Adipocyte (in vitro differentiated cells): ENCODE data around the gene NDUFV3.
"Not testable (repeated sequence)": the region's sequence is repeated elsewhere in the genome, so short reads cannot be mapped to it uniquely, and the experiment has no call there.

ENCODE experiments used
- DNase-seq: peaks from one replicate; pipeline ENCODE4 v3.0.0-alpha.2; 2015; ENCODE audit warnings: low read depth
- H3K27me3 ChIP-seq: replicated peaks from 2 replicates; pipeline ENCODE4 v1.7.0; 2013; ENCODE audit warnings: mild to moderate bottlenecking, low read length, moderate library complexity; ENCODE audit not compliant: control insufficient read depth, insufficient read depth
- H3K36me3 ChIP-seq: 2 replicates; pipeline ENCODE4 v1.7.0; 2013; ENCODE audit warnings: low read length, mild to moderate bottlenecking, moderate library complexity; ENCODE audit not compliant: control insufficient read depth, insufficient read depth, severe bottlenecking
- H3K4me1 ChIP-seq: 2 replicates; pipeline ENCODE4 v1.7.0; 2013; ENCODE audit warnings: mild to moderate bottlenecking, low read length, moderate library complexity; ENCODE audit not compliant: control insufficient read depth, insufficient read depth
- H3K4me3 ChIP-seq: 2 replicates; pipeline ENCODE4 v1.7.0; 2013; ENCODE audit warnings: mild to moderate bottlenecking, low read length, moderate library complexity
- H3K9ac ChIP-seq: 2 replicates; pipeline ENCODE4 v1.7.0; 2013; ENCODE audit warnings: mild to moderate bottlenecking, low read length, moderate library complexity
- H3K9me3 ChIP-seq: 2 replicates; pipeline ENCODE4 v1.7.0; 2013; ENCODE audit warnings: mild to moderate bottlenecking, low read length, moderate library complexity; ENCODE audit not compliant: control insufficient read depth

Gene NDUFV3

GRCh38 chr21:42906233-42906632, 13.1 kb downstream of the NDUFV3 start:
- Histone ChIP-seq H3K4me1 (peaks cover 2% of the 10 kb centered on the region), H3K9me3 (no peaks in the 10 kb centered on the region), H3K27me3 (no peaks in the 10 kb centered on the region), H3K36me3 (peaks cover 85% of the 10 kb centered on the region), H3K9ac (no peak overlapping the region), H3K4me3 (no peak overlapping the region)
- DNase-seq = no peak

DNA sequence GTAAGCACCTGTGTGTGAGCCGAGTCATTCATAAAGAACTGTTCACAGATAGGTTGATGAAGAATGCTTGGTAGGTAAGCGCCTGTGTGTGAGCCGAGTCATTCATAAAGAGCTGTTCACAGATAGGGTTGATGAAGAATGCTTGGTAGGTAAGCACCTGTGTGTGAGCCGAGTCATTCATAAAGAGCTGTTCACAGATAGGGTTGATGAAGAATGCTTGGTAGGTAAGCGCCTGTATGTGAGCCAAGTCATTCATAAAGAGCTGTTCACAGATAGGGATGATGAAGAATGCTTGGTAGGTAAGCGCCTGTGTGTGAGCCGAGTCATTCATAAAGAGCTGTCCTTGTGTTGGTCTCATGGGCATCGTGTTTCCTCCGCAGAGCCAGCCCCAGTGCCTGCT, 15.4 kb downstream of the NDUFV3 start:
- H3K4me3 ChIP-seq, H3K9me3 ChIP-seq, H3K4me1 ChIP-seq, DNase-seq, H3K9ac ChIP-seq, H3K27me3 ChIP-seq: not testable (repeated sequence)
- peaks cover 80% of the 10 kb centered on the region for H3K36me3 ChIP-seq

DNA sequence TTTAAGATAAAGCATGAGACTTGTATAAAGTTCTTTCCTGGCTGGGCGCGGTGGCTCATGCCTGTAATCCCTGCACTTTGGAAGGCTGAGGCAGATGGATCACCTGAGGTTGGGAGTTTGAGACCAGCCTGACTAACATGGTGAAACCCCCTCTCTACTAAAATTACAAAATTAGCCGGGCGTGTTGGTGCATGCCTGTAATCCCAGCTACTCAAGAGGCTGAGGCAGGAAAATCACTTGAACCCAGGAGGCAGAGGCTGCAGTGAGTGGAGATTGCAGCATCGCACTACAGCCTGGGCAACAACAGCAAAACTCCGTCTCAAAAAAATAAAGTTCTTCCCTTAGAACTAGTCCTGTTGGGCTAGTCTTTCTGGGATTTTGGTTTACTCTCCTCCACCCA, 18.8 kb downstream of the NDUFV3 start:
- not testable (repeated sequence) for H3K4me1 ChIP-seq, DNase-seq, H3K9ac ChIP-seq, H3K27me3 ChIP-seq, H3K9me3 ChIP-seq, H3K4me3 ChIP-seq
- peaks cover 53% of the 10 kb centered on the region for H3K36me3 ChIP-seq

DNA sequence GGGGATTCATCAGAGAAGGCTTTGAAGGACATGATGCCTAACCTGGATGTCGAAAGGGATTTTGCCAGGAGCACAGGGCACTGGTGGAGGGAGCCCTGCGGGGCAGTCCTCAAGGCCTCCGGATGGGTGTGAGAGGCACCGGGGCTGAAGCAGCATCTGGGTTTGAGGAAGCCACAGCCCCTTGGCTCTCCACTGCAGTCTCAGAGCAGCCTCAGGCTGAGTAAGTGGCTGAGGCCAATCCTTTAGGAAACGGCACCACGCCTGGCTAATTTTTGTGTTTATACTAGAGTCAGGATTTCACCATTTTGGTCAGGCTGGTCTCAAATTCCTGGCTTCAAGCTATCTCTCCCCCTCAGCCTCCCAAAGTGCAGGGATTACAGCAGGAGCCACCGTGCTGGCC, 20.4 kb downstream of the NDUFV3 start:
- Histone ChIP-seq H3K36me3 (peaks cover 38% of the 10 kb centered on the region), H3K4me1 (peaks cover 3% of the 10 kb centered on the region), H3K9me3 (no peaks in the 10 kb centered on the region), H3K27me3 (no peaks in the 10 kb centered on the region), H3K9ac (no peak overlapping the region), H3K4me3 (no peak overlapping the region)
- DNase-seq = peak; percentile 42

DNA sequence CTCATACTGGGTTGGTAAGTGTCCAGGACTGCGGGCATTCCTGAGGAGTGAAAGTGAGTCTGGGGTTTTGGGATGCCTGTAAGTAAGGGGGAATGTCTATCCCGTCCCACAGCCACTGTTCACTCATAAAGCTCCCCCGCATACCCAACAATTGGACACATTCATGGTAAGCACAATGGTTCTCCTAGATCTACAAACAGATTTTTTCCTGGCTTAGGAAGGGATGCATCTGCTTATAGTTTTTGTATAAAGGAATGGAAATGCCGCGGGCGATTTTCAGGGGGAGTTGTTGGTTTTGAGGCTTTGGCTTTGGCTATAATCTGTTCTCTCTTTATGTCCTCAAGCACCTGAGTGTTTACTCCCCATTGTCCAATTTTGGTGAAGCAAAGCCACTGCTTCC, 25.2 kb downstream of the NDUFV3 start:
- H3K36me3 ChIP-seq = no peaks in the 10 kb centered on the region
- H3K9ac ChIP-seq = no peak overlapping the region
- peaks cover 3% of the 10 kb centered on the region for H3K4me1 ChIP-seq
- no peaks in the 10 kb centered on the region for H3K9me3 ChIP-seq
- H3K27me3 ChIP-seq = no peaks in the 10 kb centered on the region
- no peak for DNase-seq
- H3K4me3 ChIP-seq = no peak overlapping the region

DNA sequence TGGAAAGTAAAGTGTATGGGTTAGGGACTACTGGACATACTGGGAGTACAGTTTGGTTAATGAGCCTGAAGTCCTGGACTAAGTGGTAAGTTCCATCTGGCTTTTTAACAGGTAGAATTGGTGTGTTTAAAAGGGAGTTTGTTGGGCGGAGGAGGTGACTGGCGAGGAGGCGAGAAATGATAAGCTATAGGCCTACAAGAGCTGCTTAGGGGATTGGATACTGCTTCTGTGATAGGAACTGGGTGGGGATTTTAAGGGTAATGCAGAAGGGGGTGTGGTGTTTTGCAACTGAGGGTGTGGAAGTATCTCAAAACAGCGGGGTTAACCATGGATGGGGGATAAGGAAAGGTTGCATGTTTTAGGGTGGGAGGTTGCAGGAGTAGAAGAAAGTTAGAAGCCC, 28.8 kb downstream of the NDUFV3 start:
- no peaks in the 10 kb centered on the region for H3K27me3 ChIP-seq

DNA sequence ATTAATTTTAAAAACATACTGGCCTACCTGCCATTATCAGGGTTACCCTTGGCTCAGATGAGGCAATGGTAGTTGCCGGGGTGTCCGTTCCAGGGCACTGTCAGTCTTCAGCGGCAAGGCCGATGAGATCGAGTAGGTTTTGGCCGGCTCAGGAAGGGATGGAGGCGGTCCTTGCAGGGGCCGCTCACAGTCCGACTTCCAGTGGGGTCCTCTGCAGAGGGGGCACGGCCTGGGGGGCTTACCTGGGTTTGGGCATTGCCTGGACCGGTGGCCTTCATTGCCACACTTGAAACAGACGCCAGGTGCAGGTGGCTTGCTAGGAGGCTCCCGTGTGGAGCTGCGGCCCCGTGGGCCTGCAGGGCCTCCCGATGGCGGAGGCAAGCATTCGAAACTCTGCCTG, 29.8 kb downstream of the NDUFV3 start:
- Histone ChIP-seq H3K36me3 (no peaks in the 10 kb centered on the region), H3K27me3 (no peaks in the 10 kb centered on the region), H3K9ac (no peak overlapping the region), H3K4me1 (peaks cover 4% of the 10 kb centered on the region), H3K4me3 (no peak overlapping the region), H3K9me3 (no peaks in the 10 kb centered on the region)
- DNase-seq = no peak

More for the DNA sequence above, 28.8 kb downstream of the NDUFV3 start:
- Histone ChIP-seq H3K9ac (no peak overlapping the region), H3K4me3 (no peak overlapping the region), H3K9me3 (no peaks in the 10 kb centered on the region), H3K36me3 (no peaks in the 10 kb centered on the region), H3K4me1 (peaks cover 4% of the 10 kb centered on the region)
- DNase-seq = no peak

DNA sequence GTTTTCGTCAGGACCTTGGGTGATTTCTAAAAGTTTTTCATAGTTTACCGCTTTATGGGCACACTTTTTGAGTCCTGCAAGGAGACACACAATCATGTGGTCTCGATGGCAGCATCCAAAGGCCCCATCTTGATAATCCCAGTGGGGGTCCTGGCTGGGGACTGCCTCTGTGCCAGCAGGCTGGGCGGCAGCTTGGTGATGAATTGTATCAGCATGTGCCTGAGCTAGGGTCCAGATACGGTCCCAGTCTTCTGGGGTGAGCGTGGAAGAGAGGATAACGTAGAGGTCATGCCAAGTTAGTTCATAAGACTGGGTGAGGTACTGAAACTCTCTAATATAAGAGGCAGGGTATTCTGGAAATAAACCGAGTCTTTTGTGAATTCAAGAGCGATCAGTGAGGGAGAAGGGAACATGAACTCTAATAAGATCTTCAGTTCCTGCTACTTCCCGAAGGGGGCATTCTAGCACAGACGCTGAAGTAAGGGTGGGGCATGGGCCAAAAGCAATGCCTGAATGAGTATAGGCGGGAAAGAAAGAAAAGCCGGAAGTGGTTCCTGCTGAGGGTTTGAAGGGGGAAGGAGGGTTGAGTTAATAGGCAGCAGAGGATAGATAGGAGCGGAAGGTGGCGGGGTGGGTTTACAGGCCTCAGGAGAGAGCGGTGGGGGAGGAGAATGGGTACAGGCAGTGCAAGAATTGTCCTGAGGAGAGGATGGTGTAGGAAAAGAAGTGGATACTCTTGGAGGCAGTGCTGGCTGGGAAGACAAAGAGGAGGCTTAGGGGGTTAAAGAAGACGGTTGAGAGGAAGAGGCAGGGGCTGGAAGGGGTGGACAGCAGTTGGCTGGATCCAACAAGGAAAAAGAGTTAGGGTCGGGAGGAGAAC, 30.7 kb downstream of the NDUFV3 start:
- peak; percentile 93 for DNase-seq
- peak overlapping the region; percentile 60 for H3K9ac ChIP-seq
- H3K4me1 ChIP-seq = peaks cover 4% of the 10 kb centered on the region
- peak overlapping the region; percentile 15 for H3K4me3 ChIP-seq
- H3K36me3 ChIP-seq = no peaks in the 10 kb centered on the region
- no peaks in the 10 kb centered on the region for H3K27me3 ChIP-seq
- H3K9me3 ChIP-seq = no peaks in the 10 kb centered on the region

- Histone ChIP-seq H3K27me3 (no peaks in the 10 kb centered on the region), H3K36me3 (no peaks in the 10 kb centered on the region), H3K4me3 (no peak overlapping the region), H3K9me3 (no peaks in the 10 kb centered on the region), H3K4me1 (peaks cover 4% of the 10 kb centered on the region), H3K9ac (peak overlapping the region; percentile 60)
- DNase-seq = no peak
Observed at GRCh38 chr21:42924433-42924751, 31.3 kb downstream of the NDUFV3 start.

- no peak within 1 kb of the TSS for H3K9ac ChIP-seq
- H3K4me3 ChIP-seq = no peak within 1 kb of the TSS
- no peaks in the 10 kb centered on the region for H3K27me3 ChIP-seq
- H3K4me1 ChIP-seq = peaks cover 4% of the 10 kb centered on the region
- no peaks in the 10 kb centered on the region for H3K36me3 ChIP-seq
- DNase-seq = no peak
- no peaks in the 10 kb centered on the region for H3K9me3 ChIP-seq
Observed at GRCh38 chr21:42925114-42925926, 32.2 kb downstream of the NDUFV3 start, which contains the start of gene ERVH48-1. Gene ERVH48-1, minus strand, starts transcription at chr21:42925630. Its CDS starts 6,624 bp downstream, at chr21:42919006.

- H3K36me3 ChIP-seq, H3K27me3 ChIP-seq, DNase-seq, H3K9me3 ChIP-seq, H3K4me3 ChIP-seq, H3K9ac ChIP-seq, H3K4me1 ChIP-seq: not testable (repeated sequence)
Observed at GRCh38 chr21:42927474-42928200, 34.5 kb downstream of the NDUFV3 start.
